GM12892 (cell line): ENCODE measurements around the gene CDH2.

Experiments
- DNase-seq: peaks from one replicate; pipeline ENCODE4 v3.0.0; 2011; ENCODE audit not compliant: insufficient read length
- FAIRE-seq: peaks from 2 replicates; lab custom pipeline; 2011; peaks lifted over from hg19 to GRCh38; lab: Jason Lieb, UNC
- POLR2A ChIP-seq: IDR thresholded peaks from 2 replicates; pipeline ENCODE4 v1.6.1; 2011; ENCODE audit warnings: low read depth, low read length, control low read depth
- POLR2AphosphoS5 ChIP-seq: IDR thresholded peaks from 2 replicates; pipeline ENCODE4 v1.6.1; 2011; ENCODE audit warnings: low read depth, low read length, control low read depth
- TAF1 ChIP-seq: IDR thresholded peaks from 2 replicates; pipeline ENCODE4 v1.6.1; 2011; ENCODE audit warnings: low read depth, mild to moderate bottlenecking, control low read depth, low read length, borderline replicate concordance

The CDH2 gene

DNA sequence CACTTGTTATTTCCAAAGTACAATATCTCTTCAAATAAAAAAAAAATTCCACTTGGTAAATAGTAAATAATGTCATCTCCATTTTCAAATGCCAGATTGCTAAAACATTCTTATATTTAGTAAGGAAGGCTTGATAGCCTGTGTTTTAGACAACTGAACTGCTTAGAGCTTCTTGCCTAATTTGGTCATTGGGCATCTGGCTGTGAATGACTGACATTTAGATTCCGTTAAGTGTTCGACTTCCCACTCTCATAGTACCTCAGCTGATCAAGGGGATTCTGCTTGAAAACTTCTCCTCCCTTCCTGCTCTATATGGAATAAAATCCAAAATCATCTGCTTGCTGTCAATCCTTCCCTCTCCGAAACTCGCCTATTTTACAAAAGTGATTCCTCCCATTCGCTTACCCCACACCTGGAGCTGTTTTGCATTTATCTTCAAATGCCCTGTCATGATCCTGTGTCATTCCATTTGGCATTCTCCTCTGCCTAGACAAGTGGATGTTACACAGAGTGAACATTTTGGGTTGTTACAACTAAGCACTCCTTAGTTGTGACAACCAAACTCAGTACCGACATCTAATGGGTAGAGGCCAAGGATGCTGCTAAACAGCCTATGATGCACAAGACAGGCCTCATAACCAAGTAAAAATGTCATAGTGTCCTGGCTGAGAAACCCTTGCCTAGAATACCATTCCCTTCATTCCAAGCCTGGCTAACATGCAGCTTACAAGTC lies 181.0 kb downstream of the CDH2 start:
- TF ChIP-seq POLR2A (no peak), TAF1 (no peak), POLR2AphosphoS5 (no peak)
- FAIRE-seq (no peak), DNase-seq (no peak)

DNA sequence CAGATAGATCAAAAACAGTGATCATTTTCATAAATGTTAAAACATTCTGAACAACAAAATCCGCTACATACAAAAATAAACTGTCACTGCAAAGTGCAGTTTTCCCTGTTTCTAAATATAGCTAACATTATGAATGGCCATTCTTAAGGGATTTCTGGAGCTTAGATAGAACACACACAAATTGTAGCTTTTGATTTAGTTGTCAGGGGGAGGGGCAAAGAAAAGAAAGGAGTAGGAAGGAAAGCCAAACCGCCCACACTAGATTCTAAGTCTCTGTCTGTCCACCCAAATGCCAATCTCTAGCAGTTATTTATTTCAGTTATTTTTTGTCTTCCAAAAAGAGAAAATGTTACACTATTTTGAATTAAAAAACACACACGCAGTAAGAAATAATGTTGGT lies 182.4 kb downstream of the CDH2 start:
- no peak for FAIRE-seq
- DNase-seq: no peak
- TF ChIP-seq POLR2A (no peak), TAF1 (no peak), POLR2AphosphoS5 (no peak)

DNA sequence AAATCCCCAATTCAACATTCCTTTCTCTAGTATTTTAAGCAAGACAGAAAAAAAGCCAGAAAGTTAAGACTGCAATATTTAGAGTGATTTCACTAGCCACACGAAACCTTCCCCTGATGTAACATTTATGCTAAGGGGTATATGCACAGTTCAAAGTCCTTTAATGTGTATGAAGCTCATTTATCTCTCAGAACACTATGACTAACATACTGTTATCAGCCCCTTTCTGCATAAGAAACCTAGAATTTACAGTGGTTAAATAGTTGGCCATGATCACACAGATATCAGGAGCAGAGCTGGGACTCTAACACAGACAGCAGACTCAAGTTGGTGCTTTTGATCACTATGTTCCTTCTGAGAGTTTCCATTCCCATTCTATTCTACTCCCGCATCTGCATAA lies 185.5 kb downstream of the CDH2 start:
- FAIRE-seq (no peak), DNase-seq (no peak)
- TF ChIP-seq POLR2AphosphoS5: no peak
- TF ChIP-seq POLR2A: no peak
- no peak for TF ChIP-seq TAF1

DNA sequence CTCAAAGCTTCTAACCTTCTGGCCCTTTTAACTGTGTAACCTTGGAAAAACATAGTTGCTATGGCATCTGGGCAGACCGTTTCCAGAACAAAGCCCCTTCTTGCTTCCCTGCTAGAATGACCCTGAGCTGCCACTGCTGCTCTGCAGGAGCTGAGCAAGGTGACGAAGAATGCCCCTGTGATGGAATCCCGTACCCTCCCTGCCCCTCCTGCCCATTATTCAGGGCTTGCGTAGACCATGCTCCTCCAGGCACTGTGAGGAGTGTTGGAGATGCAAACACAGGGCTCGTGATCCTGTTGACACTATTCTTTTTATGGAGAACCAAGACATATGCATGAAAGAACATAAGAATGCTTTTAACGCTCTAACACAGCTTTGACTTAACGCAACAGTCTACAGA lies 191.1 kb downstream of the CDH2 start:
- FAIRE-seq: no peak
- TF ChIP-seq TAF1: no peak
- no peak for TF ChIP-seq POLR2A
- TF ChIP-seq POLR2AphosphoS5: no peak

DNA sequence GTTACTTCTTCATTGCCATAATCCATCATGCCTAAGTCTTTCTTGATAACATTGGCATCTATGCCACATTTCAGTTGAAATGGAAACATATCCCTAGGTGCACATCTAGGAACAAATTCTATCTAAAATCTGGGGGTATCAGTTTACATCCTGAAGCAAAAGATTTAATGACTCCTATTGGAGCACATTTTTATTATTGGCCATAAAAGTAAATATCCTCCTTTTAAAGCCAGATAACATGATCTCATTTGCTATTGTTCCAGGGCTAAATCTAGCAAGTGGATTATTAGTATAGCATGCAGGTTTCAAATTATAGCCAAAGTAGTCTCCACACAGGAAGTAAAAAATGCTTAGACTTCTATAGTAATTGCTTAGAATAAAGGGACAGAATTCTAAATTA lies 193.2 kb downstream of the CDH2 start:
- no peak for DNase-seq
- FAIRE-seq: no peak

More for the DNA sequence above, 191.1 kb downstream of the CDH2 start:
- no peak for DNase-seq

DNA sequence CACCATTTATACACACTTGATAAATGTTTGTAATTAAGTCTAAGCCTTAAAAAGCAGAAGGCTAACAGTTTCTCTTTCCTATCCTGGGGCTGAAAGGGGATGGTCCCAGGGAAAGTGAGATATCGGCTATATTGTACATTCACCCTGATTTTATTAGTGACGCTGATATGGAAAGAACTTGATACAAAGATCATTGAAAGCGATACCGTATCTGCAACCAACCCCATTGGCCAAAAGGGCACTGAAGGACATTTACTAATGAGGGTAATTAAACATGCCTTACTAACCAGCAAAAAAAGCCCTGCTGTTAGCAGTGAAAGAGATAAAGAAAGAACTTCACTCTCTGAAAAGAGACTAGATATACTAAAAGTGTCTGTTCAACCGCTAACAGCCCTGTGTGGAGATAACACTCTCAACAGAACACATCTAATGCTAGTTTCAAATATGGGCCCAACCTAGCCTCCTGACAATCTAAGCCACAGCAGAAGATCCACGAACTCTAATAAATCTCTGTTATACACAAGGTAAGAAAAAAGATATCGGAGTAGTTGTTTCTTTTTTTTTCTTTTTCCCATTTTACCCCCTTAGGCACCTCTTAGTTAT lies 200.0 kb downstream of the CDH2 start:
- no peak for TF ChIP-seq POLR2AphosphoS5
- TF ChIP-seq POLR2A: no peak
- TF ChIP-seq TAF1: no peak
- FAIRE-seq: no peak
- no peak for DNase-seq

More for the DNA sequence above, 193.2 kb downstream of the CDH2 start:
- no peak for TF ChIP-seq POLR2A
- no peak for TF ChIP-seq POLR2AphosphoS5
- no peak for TF ChIP-seq TAF1

DNA sequence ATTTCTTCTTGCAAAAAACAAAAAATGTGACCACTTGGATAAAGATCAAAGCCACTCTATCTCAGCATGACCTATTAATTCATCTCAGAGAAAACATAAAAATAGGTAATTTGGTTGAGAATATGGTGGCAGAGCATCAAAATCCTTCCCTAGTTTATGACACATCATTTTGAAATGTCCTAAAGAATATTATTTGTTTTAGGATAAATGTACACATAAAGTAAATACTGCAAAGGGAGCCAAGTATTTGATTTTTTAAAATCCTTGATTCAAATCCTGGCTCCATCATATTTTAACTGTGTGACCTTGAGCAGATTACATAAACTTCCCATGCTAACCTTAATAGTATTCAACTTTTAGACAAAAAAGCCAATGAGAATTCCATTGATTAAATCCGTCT lies 206.6 kb downstream of the CDH2 start:
- no peak for TF ChIP-seq POLR2A
- no peak for TF ChIP-seq POLR2AphosphoS5
- TF ChIP-seq TAF1: no peak
- FAIRE-seq: no peak
- no peak for DNase-seq

DNA sequence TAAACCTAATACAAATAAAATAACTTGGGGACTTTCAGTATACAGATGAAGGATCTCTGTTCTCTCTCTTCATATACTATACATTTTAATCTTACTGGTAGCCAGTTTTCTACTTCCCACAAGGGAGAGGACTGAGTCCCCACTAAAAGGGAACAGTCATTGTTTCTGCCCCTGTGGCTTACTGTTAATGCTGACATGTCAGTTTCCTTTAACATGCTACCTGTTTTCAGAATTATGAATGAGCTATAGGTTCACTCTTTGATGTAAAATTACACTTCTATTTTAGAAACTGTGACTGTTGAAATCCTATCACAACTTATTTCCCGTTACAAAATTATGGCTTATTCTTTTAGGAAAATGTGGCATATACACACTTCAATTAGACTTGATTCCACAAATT lies 207.7 kb downstream of the CDH2 start:
- no peak for FAIRE-seq
- TF ChIP-seq POLR2A (no peak), POLR2AphosphoS5 (no peak), TAF1 (no peak)
- DNase-seq: no peak

DNA sequence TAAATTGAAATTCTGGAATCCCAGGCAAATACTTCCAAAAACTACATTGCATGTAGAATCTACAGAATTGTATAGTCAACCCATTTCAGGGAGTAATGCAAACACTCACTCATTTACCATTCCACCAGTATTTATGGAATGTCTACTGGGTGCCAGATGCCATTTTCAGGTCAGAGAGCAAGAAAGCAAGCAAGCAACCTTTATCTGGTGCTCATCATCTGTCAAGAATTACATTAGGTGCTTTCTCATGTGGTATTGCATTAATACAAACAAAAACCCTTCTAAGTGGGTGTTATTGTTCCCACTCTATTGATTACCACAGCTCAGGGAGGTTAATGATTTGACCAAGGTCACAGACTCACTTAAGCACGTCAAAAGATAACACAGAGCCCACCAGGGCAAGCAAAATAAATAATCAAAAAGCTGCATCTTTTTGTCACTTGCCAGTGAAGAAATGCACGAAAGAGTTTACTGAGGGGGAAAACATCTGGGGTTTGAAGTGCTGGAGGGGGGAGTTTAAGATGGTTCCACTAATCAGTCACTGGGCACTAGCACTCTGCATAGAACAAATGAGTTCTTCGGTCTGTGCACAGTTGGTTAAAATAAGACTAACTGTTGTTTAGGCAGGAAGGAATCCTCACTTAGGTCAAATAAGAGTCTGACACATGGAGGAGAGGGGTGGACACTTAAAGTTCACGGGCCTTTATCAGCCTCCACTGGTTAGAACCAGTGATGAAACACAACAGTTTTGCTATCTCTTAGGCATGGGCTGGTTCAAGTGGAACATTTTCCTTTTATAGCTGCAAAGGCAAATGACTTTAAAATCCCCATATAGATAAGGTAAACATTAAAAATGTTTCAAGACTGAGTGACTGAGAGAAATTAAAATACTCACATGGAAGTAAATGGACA lies 208.8 kb downstream of the CDH2 start:
- no peak for FAIRE-seq

DNA sequence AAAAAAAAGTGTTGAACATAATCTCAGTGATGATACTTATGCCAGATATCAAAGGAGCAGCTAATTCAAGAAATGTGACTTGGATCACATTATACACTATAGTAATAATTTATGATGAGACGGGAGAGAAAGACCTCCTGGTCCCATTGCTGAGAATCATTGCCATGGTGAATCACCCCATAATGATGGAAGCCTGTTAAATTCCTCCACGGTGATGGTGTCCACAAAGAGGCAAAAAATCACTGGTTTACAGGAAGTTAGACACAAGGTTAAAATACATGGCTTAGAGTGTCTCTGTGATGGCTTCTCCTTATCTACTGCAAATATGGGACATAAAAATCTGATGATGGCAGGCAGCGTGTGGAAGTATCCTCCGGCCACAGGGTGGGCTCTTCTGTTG lies 210.0 kb downstream of the CDH2 start:
- FAIRE-seq: no peak
- TF ChIP-seq POLR2AphosphoS5 (no peak), TAF1 (no peak), POLR2A (no peak)
- no peak for DNase-seq

More for the DNA sequence above, 208.8 kb downstream of the CDH2 start:
- TF ChIP-seq POLR2AphosphoS5: no peak
- TF ChIP-seq TAF1: no peak
- TF ChIP-seq POLR2A: no peak
- DNase-seq: no peak

DNA sequence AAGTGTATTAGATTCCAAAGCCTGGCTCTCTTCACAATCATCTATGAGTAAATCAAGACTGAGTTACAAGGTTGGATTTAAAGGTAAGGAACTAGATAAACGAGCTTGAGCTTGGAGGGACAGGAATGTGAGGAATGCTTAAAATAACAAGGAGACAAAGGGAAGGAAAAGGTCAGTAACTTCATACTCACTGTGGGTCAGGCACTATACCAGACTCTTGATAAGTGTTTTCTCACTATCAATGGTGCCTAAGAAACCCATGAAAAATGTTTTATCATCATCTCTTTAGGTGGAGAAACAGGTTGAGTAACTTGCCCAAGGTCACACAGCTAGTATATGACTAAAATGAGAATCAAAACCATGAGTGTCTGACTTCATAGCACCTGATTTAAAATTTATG lies 212.1 kb downstream of the CDH2 start:
- TF ChIP-seq TAF1 (no peak), POLR2A (no peak), POLR2AphosphoS5 (no peak)
- FAIRE-seq: no peak
- DNase-seq: no peak
